PC-3 (cell line): ENCODE measurements around the gene TSBP1. TPM values are rescaled to one million over a fixed set of nuclear protein-coding genes. Genes with fewer than 3 reads are reported as not detected.
A peak's percentile ranks its signal among the peaks of the same experiment; 100 is the strongest.

Experiments
- ATAC-seq: fragments of 200-7000 bp; cut with Tn5 transposase; 2 replicates; pipeline ENCODE4 v1.9.1; 2020; ENCODE audit warnings: mild to moderate bottlenecking, moderate library complexity
- BruUV-seq: library from RNA; stranded (reverse); fragments of 400-500 nt; replicated peaks from 2 replicates; lab custom pipeline; 2021; lab: Mats Ljungman, UMichigan
- CTCF ChIA-PET: fragments of 300-600 bp; sonication (Branson Sonifier 250); formaldehyde crosslinking; loops from one replicate; lab custom pipeline; 2022; ENCODE audit warnings: antibody characterized with exemption; lab: Charles Lee
- POLR2A ChIA-PET: fragments of 300-600 bp; sonication (Branson Sonifier 250); formaldehyde crosslinking; loops from one replicate; lab custom pipeline; 2022; ENCODE audit warnings: antibody characterized with exemption; ENCODE audit not compliant: unreplicated experiment; lab: Charles Lee
- DNase-seq: peaks from one replicate; pipeline ENCODE4 v3.0.0-alpha.2; 2015
- H2AFZ ChIP-seq: fragments of 300-600 bp; sonication (generic); 2 replicates; pipeline ENCODE4 v1.6.0; 2016; ENCODE audit warnings: antibody characterized with exemption, low read length
- H3F3A ChIP-seq: fragments of 300-600 bp; sonication (generic); one replicate; pipeline ENCODE4 v1.6.0; 2017; ENCODE audit warnings: antibody characterized with exemption, low read length, control low read depth, mild to moderate bottlenecking; ENCODE audit not compliant: unreplicated experiment
- H3K27ac ChIP-seq: fragments of 300-600 bp; sonication (generic); 2 replicates; pipeline ENCODE4 v1.5.1; 2016; ENCODE audit warnings: mild to moderate bottlenecking, low read length
- H3K27me3 ChIP-seq: fragments of 300-600 bp; sonication (generic); 2 replicates; pipeline ENCODE4 v1.6.1; 2016; ENCODE audit warnings: low read length, mixed read lengths
- H3K36me3 ChIP-seq: fragments of 300-600 bp; sonication (generic); 2 replicates; pipeline ENCODE4 v1.6.1; 2016; ENCODE audit warnings: low read depth, mixed run types, low read length, mixed read lengths
- H3K4me1 ChIP-seq: fragments of 300-600 bp; sonication (generic); 2 replicates; pipeline ENCODE4 v1.5.1; 2016; ENCODE audit warnings: low read length; ENCODE audit not compliant: insufficient read depth
- H3K4me2 ChIP-seq: fragments of 300-600 bp; sonication (generic); 2 replicates; pipeline ENCODE4 v1.6.0; 2016; ENCODE audit warnings: low read length
- H3K4me3 ChIP-seq: fragments of 300-600 bp; sonication (generic); 2 replicates; pipeline ENCODE4 v1.5.1; 2016; ENCODE audit warnings: mild to moderate bottlenecking, low read length, mixed read lengths
- H3K79me2 ChIP-seq: fragments of 300-600 bp; sonication (generic); 2 replicates; pipeline ENCODE4 v1.6.1; 2017; ENCODE audit warnings: low read length, mixed read lengths
- H3K9ac ChIP-seq: fragments of 300-600 bp; sonication (generic); 2 replicates; pipeline ENCODE4 v1.6.0; 2016; ENCODE audit warnings: mild to moderate bottlenecking, low read length
- H3K9me2 ChIP-seq: fragments of 300-600 bp; sonication (generic); replicated peaks from 2 replicates; pipeline ENCODE4 v1.6.1; 2016; ENCODE audit warnings: mixed run types, low read length, mixed read lengths
- H3K9me3 ChIP-seq: fragments of 300-600 bp; sonication (generic); 2 replicates; pipeline ENCODE4 v1.6.1; 2016; ENCODE audit warnings: low read length, mixed read lengths
- H4K20me1 ChIP-seq: fragments of 300-600 bp; sonication (generic); 2 replicates; pipeline ENCODE4 v1.6.1; 2016; ENCODE audit warnings: low read length, mixed read lengths
- CTCF ChIP-seq: fragments of 300-600 bp; sonication (generic); conservative IDR thresholded peaks from 2 replicates; pipeline ENCODE4 v1.5.1; 2017; ENCODE audit warnings: antibody characterized with exemption, low read depth, mild to moderate bottlenecking, low read length
- EZH2 ChIP-seq: fragments of 300-600 bp; sonication (generic); IDR thresholded peaks from one replicate; pipeline ENCODE4 v1.6.1; 2017; ENCODE audit warnings: antibody characterized with exemption, mild to moderate bottlenecking, low read length; ENCODE audit not compliant: unreplicated experiment
- EZH2phosphoT487 ChIP-seq: fragments of 300-600 bp; sonication (generic); IDR thresholded peaks from 2 replicates; pipeline ENCODE4 v1.6.1; 2018; ENCODE audit warnings: mild to moderate bottlenecking, antibody characterized with exemption, low read length, borderline replicate concordance
- intact Hi-C: fragments of 100-400 bp; cut with micrococcal nuclease; formaldehyde crosslinking; loops from 2 replicates; pipeline ENCODE4 v1.9.0; 2023
- total RNA-seq: library from RNA; depleted of rRNA; stranded (reverse); fragments of >200 nt; gene quantifications from 2 replicates; pipeline ENCODE4 v1.2.3, GENCODE V29; 2014

The TSBP1 gene
- total RNA-seq, 1 experiment from 2014 or later: not detected

GRCh38 chr6:32379545-32379944 is 7.8 kb upstream of the TSBP1 start:
- H3K4me3 ChIP-seq: no peak overlapping the region
- ChIA-PET CTCF (no interaction called here), POLR2A (no interaction called here)
- no peak for TF ChIP-seq EZH2
- TF ChIP-seq CTCF: no peak
- TF ChIP-seq EZH2phosphoT487: no peak
- no peaks in the 10 kb centered on the region for H3K79me2 ChIP-seq
- H3K27ac ChIP-seq: no peak overlapping the region
- no peaks in the 10 kb centered on the region for H3K9me2 ChIP-seq
- BruUV-seq: no TSS peak
- DNase-seq (no peak), ATAC-seq (no peak)
- H3K9me3 ChIP-seq: no peaks in the 10 kb centered on the region
- no peaks in the 10 kb centered on the region for H3K27me3 ChIP-seq
- H3K4me1 ChIP-seq: no peaks in the 10 kb centered on the region
- no peak overlapping the region for H2AFZ ChIP-seq
- H4K20me1 ChIP-seq: no peaks in the 10 kb centered on the region
- no peak overlapping the region for H3K4me2 ChIP-seq
- intact Hi-C loops: no loop called here
- H3F3A ChIP-seq: no peaks in the 10 kb centered on the region
- H3K36me3 ChIP-seq: no peaks in the 10 kb centered on the region
- no peak overlapping the region for H3K9ac ChIP-seq

DNA sequence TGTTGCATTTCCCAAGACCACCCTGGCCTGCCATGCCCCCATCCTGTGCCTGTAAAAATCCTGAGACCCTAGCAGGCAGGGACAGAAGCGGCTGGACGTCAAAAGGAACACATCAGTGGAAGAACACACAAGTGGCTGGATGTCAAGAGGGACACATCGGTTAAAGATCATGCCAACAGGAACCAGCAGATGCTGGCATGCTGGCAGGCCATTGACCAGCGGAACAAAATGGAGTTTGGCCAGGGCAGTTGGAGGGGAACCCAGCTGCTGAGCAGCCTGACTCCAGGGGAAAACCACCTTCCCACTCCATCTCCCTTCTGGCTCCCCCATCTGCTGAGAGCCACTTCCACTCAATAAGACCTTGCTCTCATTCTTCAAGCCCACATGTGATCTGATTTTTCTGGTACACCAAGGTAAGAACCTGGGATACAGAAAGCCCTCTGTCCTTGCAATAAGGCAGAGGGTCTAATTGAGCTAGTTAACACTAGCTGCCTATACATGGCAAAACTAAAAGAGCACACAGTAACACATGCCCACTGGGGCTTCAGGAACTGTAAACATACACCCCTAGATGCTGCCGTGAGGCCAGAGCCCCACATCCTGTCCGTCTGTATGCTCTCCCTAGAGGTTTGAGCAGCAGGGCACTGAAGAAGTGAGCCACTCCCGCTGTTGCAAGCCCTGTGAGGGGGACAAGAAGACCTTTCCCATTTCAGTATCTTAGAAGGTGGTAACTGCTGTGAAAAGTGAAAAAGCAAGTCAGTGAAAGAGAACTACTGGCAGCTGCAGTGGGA is 4.2 kb upstream of the TSBP1 start:
- intact Hi-C loops: no loop called here
- POLR2A ChIA-PET: no interaction called here
- H3K9me3 ChIP-seq: no peaks in the 10 kb centered on the region
- no peak overlapping the region for H3K9ac ChIP-seq
- no peak overlapping the region for H3K4me2 ChIP-seq
- no peaks in the 10 kb centered on the region for H4K20me1 ChIP-seq
- no peak for DNase-seq
- H3K27ac ChIP-seq: no peak overlapping the region
- no peaks in the 10 kb centered on the region for H3K27me3 ChIP-seq
- H3F3A ChIP-seq: no peaks in the 10 kb centered on the region
- BruUV-seq: no TSS peak
- no peak for TF ChIP-seq EZH2phosphoT487
- no peak for TF ChIP-seq EZH2
- TF ChIP-seq CTCF: no peak
- CTCF ChIA-PET: no interaction called here
- no peak overlapping the region for H3K4me3 ChIP-seq
- no peaks in the 10 kb centered on the region for H3K36me3 ChIP-seq
- ATAC-seq: no peak
- peaks cover 19% of the 10 kb centered on the region for H3K4me1 ChIP-seq
- H3K9me2 ChIP-seq: no peaks in the 10 kb centered on the region
- H2AFZ ChIP-seq: no peak overlapping the region
- H3K79me2 ChIP-seq: no peaks in the 10 kb centered on the region

DNA sequence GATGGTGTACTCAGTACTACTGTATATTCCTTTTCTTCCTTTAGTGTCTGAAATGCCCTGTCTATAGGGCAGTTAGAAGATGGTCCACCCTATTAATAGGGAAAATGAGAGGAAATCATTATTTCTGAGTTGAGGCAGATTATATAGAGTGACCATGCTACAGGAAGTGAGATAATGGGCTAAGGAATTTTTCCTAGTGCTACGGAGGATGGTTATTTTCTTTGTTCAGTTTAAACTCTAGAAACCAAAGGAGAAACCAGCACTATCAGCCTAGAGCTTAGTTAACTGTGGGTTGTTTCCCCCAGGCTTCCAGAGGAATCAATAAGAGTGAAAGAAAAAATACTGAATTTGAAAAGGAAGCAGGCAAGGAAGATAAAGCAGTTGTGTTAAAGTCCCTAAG is 474 bp downstream of the TSBP1 start:
- peak; percentile 8 for DNase-seq

More for the DNA sequence above, 474 bp downstream of the TSBP1 start:
- POLR2A ChIA-PET: no interaction called here
- Histone ChIP-seq H3K27me3 (no peaks in the 10 kb centered on the region), H4K20me1 (no peaks in the 10 kb centered on the region), H3K4me1 (peaks cover 36% of the 10 kb centered on the region), H3K79me2 (no peaks in the 10 kb centered on the region), H3K9me2 (no peaks in the 10 kb centered on the region), H3K9ac (peak overlapping the region; percentile 37; the same call in 1 of the 2 replicates), H3K4me3 (no peak overlapping the region), H3K27ac (peak overlapping the region; percentile 93), H3K9me3 (no peaks in the 10 kb centered on the region), H3K36me3 (no peaks in the 10 kb centered on the region), H3F3A (no peaks in the 10 kb centered on the region), H2AFZ (0 out of 2 replicates have a peak overlapping the region, but pooled peaks have one; percentile 13), H3K4me2 (peak overlapping the region; percentile 58)
- intact Hi-C loops: no loop called here
- no peak for ATAC-seq
- TF ChIP-seq EZH2 (no peak), EZH2phosphoT487 (no peak), CTCF (no peak)
- CTCF ChIA-PET: no interaction called here
- BruUV-seq: no TSS peak
